ENCODE measurements around the gene ASB2. TPM values are rescaled to one million over a fixed set of nuclear protein-coding genes. Genes with fewer than 3 reads are reported as not detected.

ASB2 gene
- polyA plus RNA-seq, 12 donors, result 10.5 to 37.9 (median 26.4) TPM; not detected in 1

DNA sequence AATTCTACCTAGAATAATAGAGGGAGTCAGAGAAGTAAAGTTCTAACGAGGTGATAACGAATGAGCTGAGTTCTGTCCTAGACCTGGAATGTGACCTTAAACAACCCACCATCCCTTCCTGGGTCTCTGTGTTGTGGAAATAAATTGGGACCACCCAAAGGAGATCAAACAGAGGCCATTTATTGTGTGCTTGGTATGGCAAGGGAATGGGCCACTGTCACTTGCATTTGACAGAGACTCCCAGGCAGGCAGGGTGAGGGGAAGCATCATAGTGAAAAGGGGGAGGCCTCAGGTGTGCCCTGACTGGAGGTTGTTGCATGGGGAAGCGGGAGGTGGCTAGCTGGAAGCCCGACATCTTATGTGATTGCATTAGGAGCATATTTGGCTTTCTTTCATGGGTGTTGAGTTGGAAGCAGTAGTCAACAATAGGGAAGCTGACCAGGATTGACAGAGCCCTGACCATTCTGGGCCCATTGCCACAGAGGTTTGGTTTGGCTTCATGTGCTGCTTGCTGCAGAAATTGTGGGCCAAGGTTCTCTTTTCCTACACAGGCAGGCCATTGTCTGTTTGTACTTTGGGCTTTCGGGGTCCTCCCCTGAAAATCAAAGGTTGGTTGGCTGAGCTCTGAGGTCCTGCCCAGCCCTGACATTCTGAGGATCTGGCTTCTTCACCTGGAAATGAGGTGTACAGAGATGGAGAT lies 66.8 kb downstream of the ASB2 start:
- no peak for DNase-seq

DNA sequence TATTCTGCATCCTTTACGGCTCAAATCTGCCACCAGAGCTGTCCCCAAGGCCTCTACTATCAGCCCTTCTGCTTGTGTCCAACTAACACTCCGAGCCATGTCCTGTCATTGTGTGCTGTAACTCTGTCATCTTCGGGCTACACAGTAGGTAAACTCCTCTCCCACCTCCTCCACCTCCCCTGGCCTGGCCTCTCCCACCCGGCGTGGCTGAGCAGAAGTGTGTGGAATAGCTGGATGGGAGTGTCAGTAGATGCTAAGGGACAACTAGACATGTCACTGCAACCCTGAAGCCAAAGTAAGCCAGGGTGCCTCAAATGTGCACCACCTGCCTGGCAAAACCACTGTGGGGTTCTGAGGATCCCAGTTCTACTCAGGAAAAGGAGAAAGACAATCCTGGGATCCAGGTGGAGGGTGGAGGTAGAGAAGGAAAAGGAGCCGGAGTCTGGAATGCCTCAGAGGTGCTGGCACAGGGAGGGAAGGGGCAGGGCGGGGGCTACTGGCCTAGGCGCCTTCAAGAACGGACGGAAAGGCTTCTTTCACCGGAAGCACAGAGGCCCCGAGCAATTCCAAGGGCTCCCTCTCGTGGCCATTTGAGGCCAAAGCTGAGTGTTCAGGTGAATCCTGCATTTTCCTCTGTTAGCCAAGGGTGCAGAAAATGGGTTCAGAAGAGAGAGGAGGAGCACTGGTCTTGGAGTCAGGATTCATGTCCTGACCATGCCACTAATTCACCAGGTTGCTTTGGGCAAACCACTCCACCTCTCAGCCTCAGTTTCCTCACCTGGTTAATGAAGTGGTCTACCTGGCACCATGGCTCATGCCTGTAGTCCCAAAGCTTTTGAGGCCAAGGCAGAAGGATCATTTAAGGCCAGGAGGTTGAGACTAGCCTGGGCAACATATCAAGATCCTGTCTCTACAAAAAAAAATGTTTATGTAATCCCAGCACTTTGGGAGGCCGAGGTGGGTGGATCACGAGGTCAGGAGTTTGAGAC lies 69.7 kb downstream of the ASB2 start:
- no peak for DNase-seq

DNA sequence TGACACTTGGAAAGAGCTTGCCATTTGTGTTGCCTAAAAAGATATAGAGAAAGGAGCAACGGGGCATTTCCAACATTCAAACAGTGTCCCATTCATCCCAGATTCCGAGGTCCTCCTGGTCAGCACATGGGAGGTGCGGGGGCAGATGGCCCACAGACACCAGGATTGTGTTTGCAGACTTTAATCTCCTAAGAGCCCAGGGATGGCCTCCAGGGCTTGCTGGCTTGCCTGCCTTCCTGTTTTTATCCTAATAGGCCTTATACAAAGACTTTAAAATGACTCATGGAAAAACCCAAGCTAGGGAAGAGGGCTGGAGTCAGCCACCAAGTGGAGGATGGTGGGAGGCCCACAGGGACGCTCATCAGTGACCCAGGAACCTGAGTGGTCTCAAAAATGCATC lies 70.7 kb downstream of the ASB2 start:
- no peak for DNase-seq

DNA sequence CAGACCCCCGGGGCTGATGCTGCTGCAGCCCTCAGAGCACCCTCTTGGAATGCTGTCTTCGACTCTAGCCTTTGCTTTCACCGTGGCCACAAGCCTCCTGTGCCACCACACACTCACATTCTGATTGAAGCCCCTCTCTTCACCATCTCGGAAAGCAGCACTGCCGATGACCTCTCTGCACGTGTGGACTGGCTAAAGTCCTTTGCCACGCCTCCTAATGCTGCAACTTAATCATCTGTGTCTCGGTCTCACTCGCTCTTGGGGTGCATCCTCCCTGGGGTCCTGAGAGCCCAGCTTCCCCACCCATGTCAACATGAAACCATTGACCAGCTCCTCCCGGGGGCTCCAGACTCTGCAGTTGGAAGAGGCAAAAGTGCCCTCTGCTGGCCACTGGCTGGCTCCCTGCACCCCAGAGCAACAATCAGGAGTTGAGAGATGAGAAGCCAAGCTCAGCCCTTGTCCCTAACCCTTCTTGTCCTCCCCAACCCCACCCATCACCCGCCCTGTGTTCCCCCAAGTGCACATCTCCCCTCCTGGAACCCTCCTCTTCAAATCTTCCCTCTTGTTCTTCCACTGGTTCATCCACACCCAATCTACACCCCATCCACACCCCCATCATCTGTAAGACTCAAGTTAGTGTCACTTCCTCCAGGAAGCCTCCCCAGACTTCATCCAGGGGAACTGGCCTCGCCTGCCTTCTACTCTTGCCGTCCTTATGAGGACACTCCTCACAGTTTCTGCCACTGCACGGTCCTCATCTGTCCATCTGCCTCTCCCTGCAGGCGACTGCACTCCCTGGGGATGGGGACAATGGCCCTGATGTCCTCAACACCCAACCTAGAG lies 72.8 kb downstream of the ASB2 start:
- DNase-seq, result no peak

DNA sequence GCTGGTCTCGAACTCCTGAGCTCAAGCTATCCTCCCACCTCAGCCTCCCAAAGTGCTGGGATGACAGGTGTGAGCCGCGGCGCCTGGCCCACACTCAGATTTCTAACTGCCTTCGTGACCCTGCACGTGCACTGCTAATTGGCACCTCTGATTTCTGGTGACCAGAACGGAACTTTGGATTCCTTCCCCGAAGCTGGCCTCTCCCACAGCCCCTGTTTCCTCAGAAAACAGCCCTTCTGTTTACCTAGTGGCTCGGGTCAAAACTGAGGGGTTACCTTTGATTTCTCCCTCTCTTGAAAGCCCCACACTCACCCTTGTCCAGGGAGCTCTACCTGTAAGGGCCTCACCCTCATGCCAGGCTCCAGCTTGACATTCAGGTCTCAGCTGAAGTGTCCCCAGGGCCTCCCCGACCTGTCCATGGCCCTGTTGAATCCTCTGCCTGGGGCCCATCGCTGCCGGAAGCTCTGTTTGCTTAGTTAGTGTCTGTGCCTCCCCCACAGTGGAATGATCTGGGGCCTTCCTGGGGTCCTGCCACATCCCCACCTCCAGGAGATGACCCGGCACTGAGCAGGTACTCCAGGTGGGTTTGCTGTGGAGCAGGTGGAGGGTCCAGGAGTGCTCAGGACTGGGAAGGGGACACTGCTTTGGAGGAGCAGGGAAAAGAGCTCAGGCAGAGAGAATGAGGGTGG lies 73.6 kb downstream of the ASB2 start:
- DNase-seq, result no peak

DNA sequence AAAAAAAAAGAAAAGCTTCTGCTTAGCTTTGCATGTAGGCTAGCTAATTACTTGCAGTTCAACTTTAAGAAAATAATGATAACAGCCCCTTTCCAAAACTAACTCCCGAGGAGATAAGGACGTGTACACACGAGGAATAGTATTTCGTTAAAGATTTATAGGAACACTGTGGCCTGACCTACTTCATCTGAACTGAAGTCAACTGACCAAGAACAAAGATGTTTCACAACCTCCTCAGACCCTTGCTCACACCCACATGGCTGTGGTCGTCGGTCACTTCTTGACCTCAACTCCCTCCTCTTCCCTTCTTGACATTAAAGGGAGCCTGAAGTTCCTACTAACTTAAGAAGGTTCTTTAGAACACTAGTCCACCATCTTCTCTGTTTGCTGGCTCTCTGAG lies 74.6 kb downstream of the ASB2 start:
- DNase-seq, result no peak

DNA sequence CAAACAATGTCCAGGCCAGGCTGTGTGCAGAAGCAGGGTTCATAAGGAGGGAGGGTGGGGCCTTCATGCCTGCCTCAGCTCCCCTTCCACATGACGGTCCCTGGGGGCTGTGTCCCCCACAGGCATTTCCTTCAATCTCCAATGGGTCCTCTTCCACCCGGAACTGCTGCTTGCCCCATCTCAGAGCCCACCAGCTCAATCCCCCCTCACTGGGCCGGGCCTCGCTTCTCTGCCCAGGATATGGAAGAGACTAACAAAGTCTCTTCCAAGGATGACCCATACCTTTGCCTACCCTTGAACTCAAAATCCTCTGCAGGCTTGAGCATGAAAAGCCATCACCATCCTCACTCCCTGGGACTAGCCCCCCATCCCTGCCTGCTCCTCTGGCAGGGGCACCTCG lies 77.6 kb downstream of the ASB2 start:
- no peak for DNase-seq

DNA sequence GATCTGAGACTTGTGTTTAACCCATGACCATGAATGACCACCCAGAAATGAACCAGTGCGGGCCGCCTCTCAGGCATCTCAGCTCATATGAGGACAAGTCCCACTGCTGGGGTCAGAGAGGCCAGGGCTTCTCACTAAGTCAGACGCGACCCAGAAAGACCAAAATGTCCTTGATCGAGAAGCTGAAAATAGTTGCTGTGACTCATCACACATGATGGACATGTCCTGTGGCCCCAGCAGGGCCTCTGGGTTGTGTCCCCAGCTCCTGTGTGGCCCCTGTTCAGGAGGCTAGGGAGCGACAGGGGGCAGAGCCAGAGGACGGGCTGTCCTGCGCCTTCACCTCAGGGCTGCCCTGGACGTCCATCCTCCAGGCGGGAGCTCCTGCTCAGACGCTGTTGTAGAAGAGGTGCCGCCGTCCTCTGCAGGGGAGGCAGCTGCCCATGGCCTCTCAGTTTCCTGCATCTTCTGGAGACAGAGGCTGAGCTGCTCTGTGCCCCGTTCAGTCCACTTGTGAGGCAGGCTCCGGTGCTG lies 78.2 kb downstream of the ASB2 start:
- no peak for DNase-seq

DNA sequence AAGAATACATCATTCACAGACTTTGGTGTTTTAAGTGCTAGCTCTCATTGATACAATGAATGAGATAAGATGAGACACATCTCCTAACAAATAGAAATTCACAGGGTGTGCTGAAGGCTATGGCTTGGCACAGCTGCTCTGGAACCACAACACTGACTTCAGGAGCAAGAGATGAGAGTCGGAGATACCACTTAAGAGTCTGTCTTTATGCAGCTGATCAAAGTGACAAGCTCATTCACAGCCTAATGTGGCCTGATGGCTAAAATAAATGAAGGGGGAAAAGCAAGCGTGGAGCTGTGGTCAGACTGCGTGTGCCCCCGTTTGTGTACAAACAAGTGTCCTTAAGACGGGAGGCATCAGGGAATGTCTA lies 78.9 kb downstream of the ASB2 start:
- DNase-seq, result no peak

DNA sequence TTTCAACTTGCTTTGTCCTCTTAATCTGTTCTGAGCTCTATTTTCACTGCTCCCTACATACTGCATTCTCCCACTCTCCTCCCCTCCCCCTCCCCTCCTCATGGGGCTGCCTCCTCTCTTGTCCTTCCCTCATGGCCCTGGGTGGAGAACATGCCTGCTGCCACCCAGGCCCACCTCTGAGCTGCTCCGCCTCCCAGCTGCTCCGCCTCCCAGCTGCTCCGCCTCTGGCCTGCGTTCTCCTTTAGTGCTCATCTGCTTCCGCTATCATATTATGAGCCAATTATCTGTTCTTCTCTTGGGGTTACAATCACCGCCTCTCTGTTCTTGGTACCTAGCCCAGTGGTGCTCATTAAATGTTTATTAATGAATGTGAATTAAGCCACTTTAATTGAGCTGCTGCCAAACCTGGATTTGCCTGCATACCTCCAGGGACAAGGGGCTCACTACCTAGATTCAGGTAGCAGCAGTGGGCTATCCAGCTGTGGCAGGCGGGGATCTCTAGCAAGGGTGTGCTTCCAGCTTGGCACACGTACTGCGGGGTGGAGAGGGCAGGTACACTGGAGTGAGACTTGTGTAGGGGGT lies 81.3 kb downstream of the ASB2 start:
- no peak for DNase-seq

DNA sequence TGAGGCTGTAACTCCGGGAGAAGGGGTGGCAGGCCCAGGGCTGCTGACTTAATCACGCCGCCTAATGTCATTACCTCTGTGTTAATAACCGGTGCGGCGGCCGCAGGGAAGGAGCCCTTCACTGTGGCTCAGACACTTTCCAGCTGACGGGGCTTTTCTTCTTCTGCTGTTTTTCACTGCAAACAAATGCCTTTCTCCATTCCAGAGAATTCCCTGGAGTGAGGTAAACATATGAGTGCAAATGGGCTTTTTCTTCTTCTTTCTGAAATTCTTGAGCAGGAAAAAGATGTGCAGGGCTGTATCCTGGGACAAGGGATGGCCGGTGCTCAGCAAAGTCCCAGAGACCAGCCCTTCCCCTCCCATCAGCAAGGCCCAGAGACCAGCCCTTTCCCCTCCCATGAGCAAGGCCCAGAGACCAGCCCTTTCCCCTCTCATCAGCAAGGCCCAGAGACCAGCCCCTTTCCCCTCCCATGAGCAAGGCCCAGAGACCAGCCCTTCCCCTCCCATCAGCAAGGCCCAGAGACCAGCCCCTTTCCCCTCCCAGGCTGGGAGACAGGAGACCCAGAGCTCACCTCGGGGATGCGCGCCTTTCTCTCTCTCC lies 82.6 kb downstream of the ASB2 start:
- DNase-seq, result peak; percentile 32

DNA sequence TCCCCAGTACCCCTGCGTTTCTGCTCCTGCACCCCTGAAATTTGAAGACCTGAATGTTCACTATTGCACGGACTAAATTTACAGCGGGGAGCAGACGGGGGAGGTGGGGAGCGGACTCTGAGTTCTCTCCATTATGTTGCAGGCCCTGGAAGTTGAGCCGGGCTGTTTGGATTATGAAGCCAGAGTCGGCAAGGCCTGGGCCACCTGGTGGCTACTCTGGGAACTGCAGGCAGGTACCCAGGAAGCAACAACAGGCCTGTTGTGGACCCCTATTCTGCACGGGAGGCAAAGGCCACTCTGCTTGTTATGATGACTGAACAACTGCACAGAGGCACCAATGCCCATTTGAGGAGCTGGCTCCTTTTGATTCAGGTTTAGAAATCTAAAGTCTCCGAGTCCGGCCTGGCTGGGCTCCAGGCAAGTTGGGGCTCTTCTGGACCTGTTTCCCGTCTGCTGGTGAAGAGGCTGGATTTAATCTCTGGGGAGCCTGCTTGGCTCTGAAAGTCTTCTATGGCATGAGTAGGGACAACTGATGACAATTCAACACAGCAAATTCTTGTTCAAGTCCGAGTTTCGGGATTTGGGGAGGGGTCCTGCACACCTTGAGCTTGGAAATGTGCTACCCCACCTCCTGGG lies 83.3 kb downstream of the ASB2 start:
- DNase-seq, result peak; percentile 75

DNA sequence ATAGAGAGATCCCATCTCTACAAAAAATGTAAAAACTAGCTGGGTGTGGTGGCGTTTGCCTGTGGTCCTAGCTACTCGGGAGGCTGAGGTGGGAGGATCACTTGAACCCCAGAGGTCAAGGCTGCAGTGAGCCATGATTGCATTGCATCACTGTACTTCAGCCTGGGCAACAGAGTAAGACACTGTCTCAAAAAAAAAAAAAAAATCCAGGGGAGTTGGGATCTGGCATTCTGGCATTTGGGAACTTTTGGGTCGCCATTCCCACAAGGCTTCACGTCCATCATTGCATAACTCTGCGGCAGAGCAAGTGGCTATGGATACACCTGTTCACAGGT lies 83.9 kb downstream of the ASB2 start:
- no peak for DNase-seq

DNA sequence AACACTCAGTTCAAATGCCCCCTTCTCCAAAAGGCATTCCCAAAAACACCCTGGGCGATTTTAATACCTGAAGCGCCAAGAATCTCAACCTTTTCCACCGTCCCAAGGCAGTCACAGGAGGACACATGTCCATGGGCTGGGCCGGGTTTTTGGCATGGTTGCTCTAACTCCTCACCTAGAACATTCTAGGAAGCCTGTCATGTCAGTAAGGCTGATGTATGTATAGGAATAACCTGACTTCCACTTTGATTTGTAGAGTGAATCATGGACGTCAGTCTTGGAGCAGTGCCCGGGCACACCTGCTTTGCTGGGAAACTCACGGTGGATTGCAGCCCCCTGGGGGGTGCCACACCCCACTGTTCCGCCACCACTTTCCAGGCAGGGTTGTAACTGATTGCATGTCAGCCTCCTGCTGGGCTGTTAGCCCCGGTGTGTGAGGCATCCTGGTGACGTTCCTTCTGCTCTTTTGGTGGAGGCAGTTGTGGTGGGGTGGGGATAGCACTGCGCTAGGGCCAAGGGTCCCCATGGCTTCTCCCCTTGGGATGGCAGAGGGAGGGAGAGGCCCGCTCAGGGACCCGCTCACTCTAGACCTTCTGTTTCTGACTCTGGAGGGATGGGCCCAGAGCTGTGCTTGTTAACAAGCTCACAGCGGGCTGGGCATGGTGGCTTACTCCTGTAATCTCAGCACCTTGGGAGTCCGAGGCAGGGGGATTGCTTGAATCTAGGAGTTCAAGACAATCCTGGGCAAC lies 84.4 kb downstream of the ASB2 start:
- no peak for DNase-seq

DNA sequence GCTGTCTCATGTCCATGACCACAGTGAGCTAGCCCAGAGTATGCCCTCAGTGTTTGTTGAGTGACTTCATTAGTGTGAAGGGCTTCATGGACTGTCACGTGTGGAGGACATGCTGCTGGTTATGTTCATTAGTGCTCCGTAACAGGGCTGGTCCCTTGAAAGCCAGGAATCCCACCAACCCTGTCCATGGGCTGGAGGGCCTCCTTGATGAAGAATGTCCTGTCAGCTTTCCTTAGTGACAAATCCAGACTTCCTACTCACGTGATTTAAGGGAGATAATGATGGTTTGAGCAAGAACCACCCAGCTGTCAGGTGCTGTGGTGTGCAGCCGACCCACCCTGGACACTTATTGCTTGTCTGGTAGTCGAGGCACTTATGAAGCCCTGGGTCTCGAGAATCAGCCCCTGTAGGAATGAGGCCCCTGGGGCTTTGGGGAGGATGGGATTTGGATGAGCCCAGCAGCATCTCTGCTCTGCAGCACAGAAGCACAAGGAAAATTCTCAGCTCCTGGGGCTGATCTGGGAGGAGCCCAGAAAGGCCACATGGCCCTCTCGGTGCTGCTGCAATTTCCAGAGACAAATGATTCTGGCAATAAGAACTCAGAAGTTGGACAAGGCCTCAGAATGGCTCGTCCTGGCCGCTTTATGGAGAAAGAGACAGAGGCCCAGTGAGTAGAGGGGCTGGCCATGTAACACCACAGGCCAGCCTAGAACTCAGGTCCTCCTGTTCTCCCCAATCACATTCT lies 86.5 kb downstream of the ASB2 start:
- no peak for DNase-seq

DNA sequence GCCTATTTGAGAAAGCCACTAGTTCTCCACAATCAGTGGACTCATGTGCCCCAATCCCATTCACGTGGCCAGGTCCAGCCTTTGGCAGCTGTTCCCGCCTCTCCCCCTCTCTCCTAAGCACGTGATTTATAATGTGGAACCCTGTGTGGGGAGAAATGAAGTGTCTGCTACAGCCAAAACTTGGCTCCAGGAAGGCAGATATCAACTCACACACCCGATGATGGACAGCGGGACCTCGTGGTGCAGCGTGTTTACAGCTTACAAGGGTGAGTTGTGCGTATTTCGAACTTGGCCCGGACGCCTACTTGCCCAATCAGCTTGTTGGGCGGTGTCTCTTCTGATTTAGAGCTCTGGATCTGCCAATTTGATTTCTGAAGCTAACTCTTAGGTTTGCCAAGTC lies 87.4 kb downstream of the ASB2 start:
- DNase-seq, result no peak

DNA sequence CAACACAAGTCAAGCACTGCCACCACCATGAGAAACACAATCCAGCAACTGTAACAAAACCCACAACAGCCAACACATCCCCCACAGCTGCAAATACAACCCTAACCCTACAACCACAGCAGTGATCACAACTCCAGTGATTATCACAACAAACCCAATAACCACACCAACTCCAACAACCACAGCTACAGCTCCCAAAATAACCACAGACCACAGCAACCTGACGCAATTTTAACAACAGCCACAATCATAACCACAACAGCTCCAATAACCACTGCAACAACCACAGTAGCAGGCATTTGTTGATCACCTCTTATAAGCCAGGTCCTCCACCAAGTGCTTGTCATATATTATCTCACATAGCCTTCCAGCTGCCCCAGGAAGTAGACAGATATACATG lies 91.4 kb downstream of the ASB2 start:
- no peak for DNase-seq

All from muscle of arm (tissue), 12 donors.